Ramos (cell line): ENCODE measurements around the gene CAMTA1.

Experiments used
- in situ Hi-C: fragments of 300-500 bp; cut with MboI; formaldehyde crosslinking; loops from one replicate; pipeline ENCODE4 v1.14.3; 2022; ENCODE audit warnings: low sequenced_read_pairs; ENCODE audit not compliant: unreplicated experiment

The CAMTA1 gene

GRCh38 chr1:7460807-7461206 is 675.6 kb downstream of the CAMTA1 start:
- in situ Hi-C loops, result no loop called here

GRCh38 chr1:7462617-7463016 is 677.4 kb downstream of the CAMTA1 start:
- in situ Hi-C loops, result no loop called here

GRCh38 chr1:7463526-7463925 is 678.3 kb downstream of the CAMTA1 start:
- in situ Hi-C loops, result no loop called here

- in situ Hi-C loops, result no loop called here
Measured at GRCh38 chr1:7464736-7465135, 679.5 kb downstream of the CAMTA1 start.

- in situ Hi-C loops, result no loop called here
Measured at GRCh38 chr1:7467476-7468175, 682.4 kb downstream of the CAMTA1 start.

- in situ Hi-C loops, result no loop called here
Measured at GRCh38 chr1:7468248-7468647, 683.0 kb downstream of the CAMTA1 start.

GRCh38 chr1:7469255-7469938 is 684.1 kb downstream of the CAMTA1 start:
- in situ Hi-C loops, result no loop called here

GRCh38 chr1:7470904-7471638 is 685.8 kb downstream of the CAMTA1 start:
- in situ Hi-C loops, result no loop called here

GRCh38 chr1:7471836-7472235 is 686.6 kb downstream of the CAMTA1 start:
- in situ Hi-C loops, result no loop called here

GRCh38 chr1:7473223-7474142 is 688.2 kb downstream of the CAMTA1 start:
- in situ Hi-C loops, result no loop called here

- in situ Hi-C loops, result no loop called here
Measured at GRCh38 chr1:7474143-7474490, 688.9 kb downstream of the CAMTA1 start.

- in situ Hi-C loops, result no loop called here
Measured at GRCh38 chr1:7474786-7475502, 689.7 kb downstream of the CAMTA1 start.

- in situ Hi-C loops, result no loop called here
Measured at GRCh38 chr1:7475691-7476090, 690.4 kb downstream of the CAMTA1 start.

- in situ Hi-C loops, result no loop called here
Measured at GRCh38 chr1:7476402-7476801, 691.1 kb downstream of the CAMTA1 start.

- in situ Hi-C loops, result no loop called here
Measured at GRCh38 chr1:7476861-7477547, 691.8 kb downstream of the CAMTA1 start.

- in situ Hi-C loops, result no loop called here
Measured at GRCh38 chr1:7477593-7477992, 692.3 kb downstream of the CAMTA1 start.

GRCh38 chr1:7478142-7478790 is 693.0 kb downstream of the CAMTA1 start:
- in situ Hi-C loops, result no loop called here

GRCh38 chr1:7478809-7479499 is 693.7 kb downstream of the CAMTA1 start:
- in situ Hi-C loops, result no loop called here
